ENCODE measurements around the gene HNRNPDL. TPM values are rescaled to one million over a fixed set of nuclear protein-coding genes. Genes with fewer than 3 reads are reported as not detected.

HNRNPDL gene
- total RNA-seq, 1 experiment from 2014 or later: 472 TPM

GRCh38 chr4:82398263-82398662, 32.0 kb downstream of the HNRNPDL start:
- Histone ChIP-seq H3K4me2 (ENCODE audit: insufficient read depth, insufficient read length, low read length) (no peak overlapping the region), H4K91ac (ENCODE audit: insufficient read length, low read depth, low read length) (no peak overlapping the region), H3K4ac (ENCODE audit: low read depth, low read length) (no peak overlapping the region), H3K9ac (ENCODE audit: extremely low read depth, insufficient read length, low read length) (no peak overlapping the region), H3K18ac (ENCODE audit: insufficient read length, low read depth, low read length) (no peak overlapping the region), H4K5ac (ENCODE audit: insufficient read length, low read depth, low read length) (no peak overlapping the region), H3K4me1 (ENCODE audit: insufficient read depth, low read length) (no peaks in the 10 kb centered on the region), H2BK120ac (ENCODE audit: low read depth, low read length, poor library complexity, severe bottlenecking) (no peak overlapping the region), H2BK15ac (ENCODE audit: low read depth, low read length) (no peak overlapping the region), H3K27me3 (ENCODE audit: insufficient read depth, low read length) (no peaks in the 10 kb centered on the region), H3K23ac (ENCODE audit: insufficient read length, low read depth, low read length) (no peak overlapping the region), H2AFZ (ENCODE audit: low read length) (no peak overlapping the region), H3K14ac (ENCODE audit: insufficient read depth, low read length) (no peak overlapping the region), H3K23me2 (ENCODE audit: insufficient read length, low read depth, low read length, poor library complexity, severe bottlenecking) (no peaks in the 10 kb centered on the region), H3K79me1 (ENCODE audit: insufficient read depth, low read depth, low read length, poor library complexity, severe bottlenecking) (no peaks in the 10 kb centered on the region), H4K20me1 (ENCODE audit: control insufficient read depth, insufficient read depth, insufficient read length) (no peaks in the 10 kb centered on the region), H4K8ac (replicated peaks; ENCODE audit: insufficient read length, low read depth, low read length) (no peak overlapping the region), H3T11ph (ENCODE audit: low read length) (no peak overlapping the region), H2BK12ac (ENCODE audit: insufficient read length, low read depth, low read length) (no peak overlapping the region), H3K9me3 (ENCODE audit: control insufficient read depth, low read depth, low read length) (no peaks in the 10 kb centered on the region), H3K27ac (ENCODE audit: insufficient read length, low read depth, low read length) (no peak overlapping the region), H3K79me2 (ENCODE audit: insufficient read depth, low read length) (no peaks in the 10 kb centered on the region), H2BK20ac (ENCODE audit: low read depth, low read length, poor library complexity, severe bottlenecking) (no peak overlapping the region), H3K56ac (ENCODE audit: insufficient read length, low read depth, low read length) (no peak overlapping the region), H2AK5ac (ENCODE audit: insufficient read length, low read length) (no peak overlapping the region), H2BK5ac (ENCODE audit: insufficient read length, low read length) (no peak overlapping the region)
- WGBS (ENCODE audit: extremely low coverage, insufficient read length, low lambda C conversion rate): no CpG with 5 or more reads among the region's 1 CpG
- Mint-ChIP-seq H3K27ac (no peak overlapping the region), H3K9me3 (no peaks in the 10 kb centered on the region; a peak in 1 of 5 replicates), H3K36me3 (ENCODE audit: insufficient read depth in 1 of 3, low read depth in 3 of 3) (no peaks in the 10 kb centered on the region), H3K4me3 (no peak overlapping the region), H3K4me1 (peaks cover 6% of the 10 kb centered on the region in 2 experiments; a peak in 3 of 4 replicates), H3K27me3 (ENCODE audit: low read depth) (no peaks in the 10 kb centered on the region)
- DNase-seq: no peak
- no peak for TF ChIP-seq CTCF (conservative IDR thresholded peaks at IDR 0.05)
